NCI-H510A treated with DMSO at 0.1 percent for 48 hours (cell line): ENCODE data around the gene POU2F1.

ENCODE experiments used
- DNase-seq: peaks from one replicate; lab custom pipeline; 2025; lab: John Stamatoyannopoulos, UW

POU2F1 gene

DNA sequence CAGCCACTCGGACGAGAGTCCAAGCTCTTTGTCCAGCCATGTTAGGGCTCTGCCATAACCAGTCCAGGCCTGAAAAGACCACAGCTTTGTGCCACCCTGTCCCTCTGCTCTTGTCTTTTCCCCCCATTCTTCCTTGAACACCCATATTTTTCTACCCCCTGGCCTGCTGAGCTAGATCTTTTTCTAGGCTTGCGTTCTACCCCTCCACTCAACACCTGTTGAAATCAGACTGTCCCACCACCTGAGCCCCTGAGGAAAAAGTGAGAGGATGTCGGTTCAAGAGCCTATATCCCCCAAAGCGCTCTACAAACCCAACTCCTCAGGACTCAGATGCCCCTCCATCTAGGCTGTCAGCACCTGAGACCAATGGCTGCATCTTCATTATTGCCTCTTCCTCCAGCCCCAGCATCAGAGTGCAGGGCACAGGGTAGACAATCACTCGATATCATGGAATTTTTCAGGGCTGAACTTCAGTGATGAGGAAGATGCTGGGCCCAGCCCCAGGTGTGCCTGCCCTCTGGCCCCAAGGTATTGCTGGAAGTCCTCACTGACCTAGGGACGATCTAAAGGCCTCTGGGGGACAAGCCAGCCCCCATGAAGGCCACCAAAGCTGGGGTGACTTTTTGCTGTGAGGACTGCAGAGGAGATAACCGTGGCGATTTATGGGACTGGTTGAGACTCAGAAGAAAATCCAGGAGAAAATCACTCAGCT is 222.3 kb downstream of the POU2F1 start:
- no peak for DNase-seq

DNA sequence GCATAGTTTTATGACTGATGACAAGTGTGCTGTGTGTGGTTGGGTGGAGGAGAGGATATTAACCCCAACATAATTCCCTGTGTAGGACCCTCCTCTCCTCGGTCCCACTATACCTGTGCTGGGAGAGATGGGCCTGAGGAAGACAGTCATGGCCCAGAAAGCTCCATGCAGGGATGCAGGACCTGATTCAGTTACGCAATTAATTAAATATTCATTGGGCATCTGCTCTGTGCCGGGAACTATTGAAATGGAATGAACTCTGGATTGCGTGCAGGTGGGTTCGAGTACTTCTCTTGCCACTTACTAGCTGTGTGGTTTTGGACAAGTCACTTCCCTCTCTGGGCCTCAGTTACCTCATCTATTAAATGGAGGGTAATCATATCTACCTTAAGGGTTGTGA is 223.1 kb downstream of the POU2F1 start:
- no peak for DNase-seq

DNA sequence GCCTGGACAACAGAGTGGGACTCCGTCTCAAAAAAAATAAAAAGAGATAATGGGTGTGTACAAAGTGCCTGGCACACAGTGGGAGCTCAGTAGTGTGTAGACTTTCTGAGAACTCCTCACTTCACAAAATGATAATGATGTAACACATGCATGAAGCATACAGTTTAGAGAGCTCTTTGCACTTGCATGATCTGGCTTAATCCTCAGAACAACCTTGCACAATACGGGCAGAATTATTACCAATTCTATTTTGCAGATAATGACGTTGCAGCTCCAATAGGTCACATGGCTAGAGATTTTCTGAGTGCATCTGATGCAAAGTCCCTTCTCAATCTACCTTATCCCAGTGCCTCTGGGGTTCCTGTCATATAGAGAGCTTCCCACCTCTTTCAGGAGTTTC is 226.3 kb downstream of the POU2F1 start:
- DNase-seq, result no peak

DNA sequence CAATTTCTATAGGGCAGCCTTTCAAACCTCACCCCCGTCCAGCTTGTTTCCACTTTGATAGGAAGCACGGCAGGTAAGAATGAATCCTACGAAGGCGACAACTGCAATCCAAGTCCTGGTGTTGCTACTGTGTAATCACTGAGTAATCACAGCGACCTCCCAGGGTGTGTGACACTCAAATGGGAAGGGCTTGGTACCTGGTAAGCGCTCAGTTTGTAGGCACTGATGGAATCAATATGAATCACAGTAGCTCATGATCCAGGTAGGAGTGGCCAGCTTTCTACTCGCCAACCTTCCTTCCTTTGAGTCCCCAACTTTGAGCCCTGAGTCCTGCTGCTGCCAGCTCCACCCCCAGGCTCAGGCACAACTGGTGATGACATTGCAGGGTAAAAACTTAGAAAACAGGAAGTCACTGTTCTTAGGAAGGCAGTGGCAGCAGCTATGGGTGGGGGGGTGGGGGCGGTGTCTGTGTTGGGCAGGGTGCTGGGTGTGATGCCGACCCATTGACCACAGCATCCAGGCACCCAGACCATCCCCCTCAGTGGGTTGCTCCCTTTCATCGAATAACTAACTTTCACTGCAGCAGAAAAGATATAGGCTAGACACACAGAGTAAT is 226.9 kb downstream of the POU2F1 start:
- no peak for DNase-seq

DNA sequence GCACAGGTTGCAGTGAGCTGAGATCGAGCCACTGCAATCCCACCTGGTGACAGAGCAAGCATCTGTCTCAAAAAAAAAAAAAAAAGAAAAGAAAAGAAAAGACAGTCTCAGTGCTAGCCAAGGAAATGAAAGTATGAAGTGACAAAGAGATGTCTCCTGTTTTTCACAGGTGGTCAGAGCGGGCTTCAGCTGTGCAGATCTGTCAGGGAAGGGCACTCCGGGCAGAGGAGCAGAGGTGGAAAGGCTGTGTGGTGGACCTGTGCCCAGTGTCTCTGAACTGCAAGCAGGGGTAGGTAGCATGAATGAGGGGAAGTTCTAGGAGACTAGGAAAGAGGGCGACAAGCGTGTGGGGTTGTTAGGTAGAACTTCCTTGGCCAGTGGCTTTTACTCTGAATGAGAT is 230.2 kb downstream of the POU2F1 start:
- no peak for DNase-seq

DNA sequence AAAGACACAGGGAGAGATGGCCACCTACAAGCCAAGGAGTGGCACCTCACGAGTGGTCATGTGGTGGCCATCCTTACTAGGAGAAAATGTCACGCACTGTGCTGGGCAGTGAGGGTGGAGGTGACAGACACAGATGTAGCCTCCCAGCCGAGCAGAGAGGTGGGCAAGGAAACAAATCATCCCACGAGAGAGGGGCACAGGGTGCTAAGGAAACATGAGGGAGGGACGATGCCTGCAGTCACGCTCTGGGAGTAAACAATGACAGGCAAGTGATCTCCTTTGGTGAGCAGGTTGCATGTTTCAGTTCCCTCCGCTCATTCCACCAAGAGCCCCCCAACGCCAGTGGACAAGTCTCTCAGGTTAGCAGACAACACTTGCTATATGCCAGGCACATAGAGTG is 231.8 kb downstream of the POU2F1 start:
- no peak for DNase-seq

DNA sequence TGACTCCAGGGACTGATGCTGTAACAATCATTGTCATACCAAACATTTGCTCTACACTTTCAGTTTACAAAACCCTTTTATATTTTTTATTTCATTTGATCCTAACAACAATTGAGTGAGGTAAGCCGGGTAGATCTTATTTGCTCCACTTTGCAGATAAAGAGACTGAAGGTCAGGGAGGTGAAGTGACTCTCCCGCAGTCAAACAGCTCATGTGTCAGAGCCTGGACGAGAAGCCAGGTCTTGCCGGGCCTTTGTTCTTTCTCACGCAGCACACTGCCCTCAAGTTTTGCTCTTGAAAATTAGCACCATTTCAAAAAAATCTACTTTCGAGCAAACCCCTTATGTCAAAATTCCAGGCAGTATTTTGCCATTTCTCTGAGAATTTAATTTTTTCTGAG is 232.4 kb downstream of the POU2F1 start:
- DNase-seq, result peak; percentile 14

DNA sequence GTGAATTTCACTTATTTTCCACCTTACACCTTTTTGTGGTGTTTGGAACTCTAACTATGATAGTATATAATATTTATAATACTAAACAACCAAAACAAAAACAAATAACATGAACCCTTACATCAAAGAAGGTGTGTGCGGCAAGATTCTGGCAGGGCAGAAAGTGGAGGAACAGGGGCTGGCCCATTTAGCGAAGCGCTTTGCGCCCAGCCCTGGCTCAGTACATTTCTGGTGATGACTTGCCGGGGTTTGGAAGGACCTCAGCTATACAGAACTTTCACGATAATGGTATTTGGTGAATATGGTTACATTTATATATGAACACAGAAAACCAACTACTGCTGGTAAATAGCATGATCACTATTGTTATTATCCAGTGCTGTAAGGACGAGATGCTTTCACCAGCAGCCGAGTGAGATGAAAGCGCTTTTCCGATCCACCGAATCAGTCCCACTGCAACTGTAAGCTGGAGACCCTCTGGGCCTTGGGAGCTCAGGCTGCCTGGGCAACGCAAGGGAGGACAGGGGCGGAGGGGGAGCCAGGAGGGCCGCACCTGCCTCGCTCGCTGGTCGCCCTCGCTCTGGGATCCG is 233.7 kb downstream of the POU2F1 start:
- DNase-seq, result no peak

DNA sequence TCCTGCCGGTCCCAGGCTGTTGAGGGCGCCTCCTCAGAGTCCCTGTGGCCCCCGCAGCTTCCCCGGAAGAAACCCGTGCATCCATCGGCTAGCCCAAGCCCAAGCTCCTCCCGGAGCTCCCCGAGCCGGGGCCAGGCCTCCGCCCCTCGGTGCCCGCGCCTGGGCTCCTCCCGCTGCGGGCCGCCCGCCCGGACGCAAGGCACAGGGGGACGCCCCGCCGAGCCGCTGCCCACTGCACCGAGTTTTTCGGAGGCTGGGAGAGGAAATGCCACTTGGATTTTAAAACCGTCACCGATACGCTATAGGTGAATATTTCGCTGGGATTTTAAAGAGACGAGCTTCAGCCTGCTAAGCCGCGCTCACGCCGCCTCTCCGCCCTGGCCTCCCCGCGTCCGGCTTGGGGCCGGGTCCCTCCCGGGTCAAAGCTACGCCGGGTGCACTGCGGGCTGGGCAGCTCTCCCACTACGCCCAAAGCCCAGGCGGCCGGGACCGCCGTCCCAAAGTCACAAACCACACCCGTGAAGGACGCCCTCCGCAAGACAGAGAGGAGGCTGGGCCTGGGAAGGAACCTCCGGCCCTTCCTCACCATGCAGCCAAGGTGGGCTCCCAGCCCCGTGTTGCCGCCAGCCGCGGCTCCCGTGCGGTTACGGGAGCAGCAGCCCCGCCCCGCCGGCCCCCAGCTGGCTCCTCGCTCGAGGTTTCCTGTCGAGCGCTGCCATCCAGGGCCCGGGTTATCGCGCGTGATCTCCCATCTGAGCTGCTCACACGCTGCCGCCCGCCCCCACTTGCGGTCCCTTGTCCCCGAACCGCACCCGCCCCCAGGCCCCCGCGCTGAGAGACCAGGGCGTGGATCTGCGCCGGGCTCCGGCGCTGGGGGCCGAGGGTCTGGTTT is 234.5 kb downstream of the POU2F1 start:
- DNase-seq, result peak; percentile 66

DNA sequence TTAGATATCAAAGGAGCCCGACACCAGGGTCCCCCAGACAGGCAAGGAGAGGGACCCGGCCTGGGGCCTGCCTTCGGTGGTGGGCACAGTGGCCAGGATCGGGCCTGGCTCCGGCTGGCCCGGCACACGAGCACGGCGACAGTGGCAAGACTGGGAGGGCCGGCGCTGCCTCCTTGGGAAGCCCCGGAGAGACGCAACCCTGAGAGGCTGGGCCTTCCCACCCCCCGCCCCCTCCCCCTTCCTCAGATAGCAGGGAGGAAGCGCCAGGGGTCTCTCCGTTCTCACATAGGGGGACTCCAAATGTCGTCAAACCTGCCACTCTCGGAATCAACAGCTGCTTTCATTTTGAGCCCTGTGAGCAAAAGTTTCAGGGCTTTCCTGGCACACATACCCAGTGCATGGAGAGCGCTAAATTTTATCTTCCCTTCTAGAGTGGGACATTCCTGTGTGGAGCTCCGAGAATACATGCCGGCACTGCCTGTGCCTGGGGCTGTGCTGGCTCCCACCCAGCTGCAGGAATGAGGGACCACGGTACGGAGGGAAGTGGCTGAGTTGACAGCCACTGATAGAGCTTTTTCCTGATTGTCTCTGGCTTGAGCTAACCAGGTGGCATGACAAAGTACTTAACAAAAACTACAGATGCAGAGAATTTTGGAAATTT is 235.2 kb downstream of the POU2F1 start:
- DNase-seq, result peak; percentile 29

DNA sequence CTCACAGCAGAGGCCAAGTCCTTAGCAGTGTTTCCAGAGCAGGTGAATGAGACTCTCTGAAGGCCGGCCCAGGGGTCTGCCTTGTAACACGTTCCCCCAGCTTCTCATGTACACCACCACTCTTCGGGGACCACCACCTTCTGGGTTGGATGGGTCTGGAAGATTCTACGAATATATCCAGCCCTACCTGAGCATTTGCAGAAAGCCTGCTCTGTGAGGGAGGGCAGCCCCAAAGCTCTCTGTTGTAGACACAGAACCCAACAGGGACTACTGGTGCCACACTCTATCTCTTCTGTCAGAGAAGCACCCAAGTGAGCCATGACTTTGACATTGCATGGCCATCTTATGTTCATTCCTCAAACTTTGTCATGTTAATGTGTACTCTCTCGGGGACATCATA is 235.8 kb downstream of the POU2F1 start:
- no peak for DNase-seq

DNA sequence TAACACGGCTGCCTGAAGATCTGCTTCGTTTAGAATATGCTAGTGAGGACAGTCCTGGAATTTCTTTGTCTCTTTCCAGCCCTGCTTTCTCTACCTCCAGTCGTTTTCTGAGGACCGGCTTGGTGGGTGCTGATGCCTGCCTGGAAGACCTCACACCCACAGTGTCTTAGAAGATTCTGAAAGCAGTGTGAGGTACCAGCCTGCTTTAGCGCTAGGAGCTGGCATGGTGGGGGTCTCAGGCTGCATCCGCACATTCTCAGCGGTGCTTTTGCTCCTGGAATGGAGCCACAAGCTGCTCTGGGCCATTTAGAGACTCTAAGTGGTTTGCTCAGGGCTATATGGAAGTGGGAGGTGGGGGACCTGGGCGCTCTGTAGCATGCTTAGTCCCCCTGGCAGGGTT is 236.2 kb downstream of the POU2F1 start:
- DNase-seq, result no peak

DNA sequence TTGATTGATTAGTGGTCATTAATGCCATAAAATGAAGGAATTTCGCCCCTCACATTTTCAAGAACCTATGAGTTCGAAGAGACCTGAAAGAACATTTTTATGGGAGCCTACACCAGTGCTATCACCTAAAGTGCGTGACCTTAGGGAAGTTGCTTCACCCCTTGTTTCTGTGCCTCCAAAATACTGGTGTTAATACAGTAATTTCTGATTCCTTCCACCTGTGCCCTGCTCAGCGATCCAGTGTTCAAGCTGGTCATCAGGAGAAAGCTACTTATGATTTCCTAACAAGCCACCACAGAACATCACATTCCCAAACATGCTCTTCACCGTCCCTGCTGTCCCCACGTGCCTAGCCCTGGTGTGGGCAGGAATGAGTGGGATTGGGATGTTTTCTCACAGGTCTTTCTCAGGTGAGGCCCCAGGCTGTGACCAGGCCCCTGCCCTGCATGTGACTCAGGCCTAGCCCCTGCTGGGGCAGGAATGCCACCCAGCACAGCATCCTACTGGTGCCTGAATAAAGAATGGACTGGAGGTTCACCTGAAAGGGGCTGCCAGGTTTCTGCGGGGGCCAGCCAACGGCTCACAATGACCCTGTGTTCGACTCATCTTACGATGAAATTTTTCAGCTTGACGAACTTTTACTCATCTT is 237.4 kb downstream of the POU2F1 start:
- DNase-seq, result no peak

DNA sequence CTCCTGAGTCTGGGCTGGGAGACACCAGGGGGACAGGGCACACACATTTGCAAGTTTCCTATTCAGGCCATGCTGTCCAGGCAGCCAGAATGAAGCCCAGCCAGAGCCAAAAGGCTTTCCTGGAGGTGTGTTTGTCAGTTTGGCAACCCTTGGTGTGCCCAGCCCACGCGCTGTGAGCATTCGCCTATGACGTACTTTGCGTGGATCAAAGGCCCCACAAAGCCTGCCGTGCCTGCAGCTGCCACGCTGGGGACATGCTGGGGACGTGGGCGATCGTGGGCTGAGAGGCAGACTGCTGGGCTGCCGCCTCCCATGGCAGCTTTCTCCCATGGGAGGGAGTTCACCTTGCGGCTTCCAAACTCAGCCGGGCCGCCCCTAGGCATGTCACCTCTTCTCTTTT is 240.2 kb downstream of the POU2F1 start:
- DNase-seq, result no peak

DNA sequence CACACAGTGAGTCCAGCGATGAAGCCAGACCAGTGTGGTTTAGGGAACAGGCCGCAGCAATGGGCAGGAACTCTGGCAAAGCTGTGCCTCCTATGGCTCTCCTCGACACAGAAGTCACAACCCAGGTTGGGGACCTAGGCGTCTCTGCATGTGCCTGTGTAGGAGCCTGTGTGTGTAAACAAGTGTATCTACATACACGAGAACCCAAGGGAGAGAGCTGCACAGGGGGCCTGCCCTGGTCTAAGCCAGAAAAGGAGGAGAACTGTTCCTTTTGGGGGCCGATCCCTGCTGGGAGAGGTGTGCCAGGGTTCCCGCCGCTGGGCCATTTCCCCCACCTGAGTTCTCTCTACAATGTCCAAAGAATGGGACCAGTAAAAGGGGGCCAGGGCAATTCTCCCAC is 241.7 kb downstream of the POU2F1 start:
- no peak for DNase-seq

DNA sequence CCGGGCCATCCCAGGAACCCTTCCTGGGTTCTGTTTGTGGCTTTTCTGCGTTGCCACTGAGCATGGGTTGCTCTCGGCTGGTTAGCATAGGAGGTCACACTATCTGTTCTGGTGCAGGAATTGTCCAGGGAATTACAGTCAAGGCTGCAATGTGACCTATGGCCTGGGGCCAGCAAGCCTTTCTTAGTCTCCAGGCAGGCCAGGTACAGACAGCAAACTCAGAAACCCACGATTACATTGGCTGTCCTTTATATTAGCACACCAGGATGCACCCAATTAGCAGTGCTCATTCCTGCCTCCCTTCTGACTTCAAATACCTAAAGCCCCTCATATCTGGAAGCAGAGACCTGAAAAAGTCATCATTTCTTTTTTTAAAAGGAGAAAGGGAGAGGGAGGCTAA is 242.4 kb downstream of the POU2F1 start:
- no peak for DNase-seq

DNA sequence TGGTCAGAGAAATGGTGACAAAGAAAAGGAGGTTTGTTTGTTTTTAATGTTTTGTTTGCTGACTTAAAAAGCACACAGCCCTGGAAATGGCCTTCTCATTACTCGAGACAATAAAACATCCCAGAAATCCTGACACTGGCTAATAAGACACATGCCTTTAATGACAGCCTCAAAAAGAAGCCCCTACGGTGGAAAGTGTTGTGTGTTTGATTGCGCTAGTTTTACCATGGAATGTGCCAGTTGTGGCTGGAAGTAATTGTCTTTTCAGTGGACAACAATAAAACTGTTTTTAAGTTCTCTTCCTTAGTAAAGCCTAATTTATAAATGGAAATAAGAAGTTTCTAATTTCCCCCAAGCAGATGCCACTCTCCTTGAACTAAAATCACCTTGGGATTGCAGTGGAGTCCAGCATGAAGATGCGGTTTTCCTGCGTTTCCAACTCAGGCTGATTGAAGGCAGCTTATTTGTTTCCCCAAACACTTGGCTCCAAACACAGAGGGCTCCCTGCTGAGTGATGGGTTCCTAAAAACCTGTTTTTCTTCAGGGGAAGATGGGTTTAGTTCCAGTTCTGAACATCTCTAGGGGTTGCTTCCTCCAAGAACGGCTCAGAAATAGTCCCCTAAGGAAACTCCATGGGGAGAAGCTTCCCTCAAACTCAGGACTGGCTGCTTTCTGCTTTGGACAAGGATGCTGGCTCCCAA is 243.3 kb downstream of the POU2F1 start:
- no peak for DNase-seq

DNA sequence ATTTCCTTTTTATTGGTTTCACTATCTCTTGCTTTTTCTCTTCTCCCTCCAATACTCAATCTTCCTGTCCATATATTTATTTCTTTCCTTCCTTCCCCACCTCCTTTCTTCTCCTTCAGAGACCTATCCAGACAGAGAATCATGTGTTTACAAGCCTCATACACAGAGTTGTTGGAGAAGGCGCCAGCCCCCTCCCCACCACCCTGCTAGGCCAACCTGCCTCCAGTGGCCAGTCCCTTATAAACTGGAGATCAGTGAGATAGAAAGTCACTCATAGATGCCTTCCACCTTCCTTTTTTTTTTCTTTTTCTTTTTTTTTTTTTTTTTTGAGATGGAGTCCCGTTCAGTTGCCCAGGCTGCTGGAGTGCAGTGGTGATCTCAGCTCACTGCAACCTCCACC is 244.3 kb downstream of the POU2F1 start:
- no peak for DNase-seq

DNA sequence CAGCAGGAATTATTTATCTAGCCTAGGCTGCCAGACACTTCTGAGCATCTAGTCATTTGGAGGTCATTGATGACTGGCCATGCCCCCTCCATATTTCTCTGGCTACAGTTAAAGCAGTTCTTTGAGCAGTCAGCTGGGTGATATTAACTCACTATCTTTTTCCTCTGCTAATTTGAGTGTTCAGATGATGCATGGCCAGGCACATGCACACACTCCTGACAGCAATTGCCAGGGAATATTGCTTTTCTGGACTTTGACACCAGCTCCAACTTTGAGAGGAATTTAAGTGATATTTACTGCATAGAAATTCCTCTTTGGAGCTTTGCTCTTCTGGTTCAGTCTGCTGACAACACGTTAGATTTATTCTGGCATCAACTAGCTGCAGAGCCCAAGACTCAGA is 245.1 kb downstream of the POU2F1 start:
- DNase-seq, result no peak

DNA sequence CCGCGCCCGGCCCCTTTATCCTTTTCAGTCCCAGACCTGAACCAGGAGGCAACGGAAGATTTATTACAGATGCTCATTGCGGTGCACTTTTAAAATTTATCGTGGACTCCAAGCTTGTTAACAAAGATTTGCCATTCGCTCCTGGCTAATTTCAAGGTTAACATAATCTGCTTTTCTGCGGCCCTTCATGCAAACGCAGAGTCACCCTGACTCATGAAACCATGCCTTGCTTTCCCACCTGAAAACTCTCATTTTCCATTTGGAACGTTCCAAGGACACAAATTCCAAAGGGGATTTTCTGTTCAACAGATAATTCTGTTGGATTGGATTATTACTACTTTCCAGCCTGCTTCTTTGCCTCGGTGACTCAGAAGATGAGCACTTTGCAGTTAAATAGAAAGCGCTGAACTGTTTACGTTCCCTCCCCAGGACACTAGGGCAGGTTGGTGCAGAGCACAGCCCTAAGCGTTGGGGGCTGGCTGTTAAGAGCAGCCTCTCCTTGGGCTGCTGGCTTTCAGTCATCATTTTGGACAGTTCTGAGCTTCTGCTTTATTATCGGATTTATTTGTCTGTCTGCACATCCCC is 246.5 kb downstream of the POU2F1 start:
- no peak for DNase-seq

DNA sequence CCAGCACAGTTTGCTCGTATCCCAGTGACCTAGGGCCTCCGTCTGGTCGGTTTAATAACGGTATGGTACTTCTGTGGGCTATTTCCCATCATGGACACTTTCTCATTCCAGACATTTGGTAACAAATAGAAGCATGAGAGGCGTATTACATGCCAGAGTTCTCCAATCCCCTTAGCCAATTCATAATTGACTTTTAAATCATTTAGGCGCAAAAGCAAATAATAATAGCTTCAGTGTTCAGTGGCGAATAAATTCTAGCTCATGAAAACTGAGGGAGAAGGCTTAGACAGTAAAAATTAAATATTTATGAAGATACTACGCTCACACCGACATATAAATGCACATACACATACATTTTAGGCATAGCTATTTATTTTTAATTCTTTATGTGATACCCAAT is 247.1 kb downstream of the POU2F1 start:
- DNase-seq, result no peak
